Suprapubic skin (tissue), 4 donors: ENCODE measurements around the gene WNT7A. TPM values are rescaled to one million over a fixed set of nuclear protein-coding genes. Genes with fewer than 3 reads are reported as not detected.

ENCODE experiments used
- DNase-seq, 2 donors: peaks; one replicate each; pipeline ENCODE4 v3.0.0-alpha.2; 2019; ENCODE audit warnings: low spot score in 2 of 2
- H3K27ac ChIP-seq: fragments of 200-600 bp; sonication (generic); one replicate; pipeline ENCODE4 v1.5.1; 2019
- H3K27me3 ChIP-seq: fragments of 200-600 bp; sonication (generic); one replicate; pipeline ENCODE4 v1.5.1; 2019
- H3K36me3 ChIP-seq: fragments of 200-600 bp; sonication (generic); one replicate; pipeline ENCODE4 v1.5.1; 2019
- H3K4me1 ChIP-seq: fragments of 200-600 bp; sonication (generic); one replicate; pipeline ENCODE4 v1.5.1; 2019
- H3K4me3 ChIP-seq: fragments of 200-600 bp; sonication (generic); one replicate; pipeline ENCODE4 v1.5.1; 2019; ENCODE audit warnings: mild to moderate bottlenecking
- H3K9me3 ChIP-seq: fragments of 200-600 bp; sonication (generic); one replicate; pipeline ENCODE4 v1.5.1; 2019
- CTCF ChIP-seq, 2 donors: fragments of 200-600 bp in 1 of 2; fragments of 450-650 bp in 1 of 2; sonication (generic) in 1 of 2; IDR thresholded peaks; one replicate each; pipeline ENCODE4 v1.5.1; 2016 to 2019; ENCODE audit warnings: antibody characterized with exemption in 2 of 2, mild to moderate bottlenecking in 1 of 2, moderate library complexity in 1 of 2
- EP300 ChIP-seq: sonication (generic); formaldehyde crosslinking; IDR thresholded peaks from one replicate; pipeline ENCODE4 v1.6.1; 2017; ENCODE audit warnings: antibody characterized with exemption
- POLR2A ChIP-seq, 2 donors: fragments of 450-650 bp; IDR thresholded peaks; one replicate each; pipeline ENCODE4 v1.6.1; 2017; ENCODE audit warnings: antibody characterized with exemption in 2 of 2, mild to moderate bottlenecking in 2 of 2, moderate library complexity in 2 of 2
- POLR2AphosphoS5 ChIP-seq, 3 donors: sonication (generic); formaldehyde crosslinking; IDR thresholded peaks; one replicate each; pipeline ENCODE4 v1.6.1; 2017; ENCODE audit warnings: antibody characterized with exemption in 3 of 3
- WGBS: methylation state at CpG from one replicate; pipeline ENCODE4 v1.1.5; 2018; 5-methylcytosine and 5-hydroxymethylcytosine counted together
- total RNA-seq, 4 donors: library from RNA; depleted of rRNA; stranded (reverse); fragments of >200 nt; gene quantifications; one replicate each; pipeline ENCODE4 v1.1.0, GENCODE V29; 2016

WNT7A gene
- total RNA-seq, 4 donors from 2014 or later: 1.1 to 3.9 (median 1.8) TPM

- H3K27me3 ChIP-seq: peaks cover 10% of the 10 kb centered on the region
- 79% methylated on average over 5 of the region's 5 CpGs for WGBS
- no peak for TF ChIP-seq CTCF (IDR thresholded peaks at IDR 0.05)
These were observed 57.8 kb downstream of the WNT7A start for GRCh38 chr3:13822042-13822441.

GRCh38 chr3:13821126-13821525 is 58.7 kb downstream of the WNT7A start:
- no peaks in the 10 kb centered on the region for H3K4me1 ChIP-seq
- H3K9me3 ChIP-seq: peaks cover 3% of the 10 kb centered on the region
- 40% methylated on average over 2 of the region's 3 CpGs for WGBS
- TF ChIP-seq POLR2AphosphoS5 (IDR thresholded peaks at IDR 0.05): no peak
- no peak for TF ChIP-seq EP300
- TF ChIP-seq CTCF (IDR thresholded peaks at IDR 0.05): no peak
- TF ChIP-seq POLR2A (IDR thresholded peaks at IDR 0.05): no peak
- H3K27me3 ChIP-seq: peaks cover 10% of the 10 kb centered on the region
- no peaks in the 10 kb centered on the region for H3K36me3 ChIP-seq
- no peak overlapping the region for H3K4me3 ChIP-seq
- DNase-seq: no peak
- H3K27ac ChIP-seq: no peak overlapping the region

More at GRCh38 chr3:13822042-13822441, 57.8 kb downstream of the WNT7A start:
- no peak for DNase-seq
- Histone ChIP-seq H3K4me3 (no peak overlapping the region), H3K4me1 (no peaks in the 10 kb centered on the region), H3K9me3 (no peaks in the 10 kb centered on the region), H3K36me3 (no peaks in the 10 kb centered on the region), H3K27ac (no peak overlapping the region)

- peak in 1 of 2 donors; percentile 51 for DNase-seq
- Histone ChIP-seq H3K36me3 (no peaks in the 10 kb centered on the region), H3K27me3 (peaks cover 10% of the 10 kb centered on the region), H3K4me3 (no peak overlapping the region), H3K4me1 (no peaks in the 10 kb centered on the region), H3K9me3 (peaks cover 17% of the 10 kb centered on the region), H3K27ac (no peak overlapping the region)
- WGBS: 85% methylated on average over 16 of the region's 30 CpGs
- no peak for TF ChIP-seq POLR2A (IDR thresholded peaks at IDR 0.05)
- no peak for TF ChIP-seq POLR2AphosphoS5 (IDR thresholded peaks at IDR 0.05)
- no peak for TF ChIP-seq CTCF (IDR thresholded peaks at IDR 0.05)
- TF ChIP-seq EP300: no peak
These were observed 61.0 kb downstream of the WNT7A start for GRCh38 chr3:13818919-13819318.

GRCh38 chr3:13815088-13815683 is 64.7 kb downstream of the WNT7A start:
- Histone ChIP-seq H3K9me3 (peaks cover 17% of the 10 kb centered on the region), H3K27ac (no peak overlapping the region), H3K27me3 (peaks cover 4% of the 10 kb centered on the region), H3K36me3 (no peaks in the 10 kb centered on the region), H3K4me3 (no peak overlapping the region), H3K4me1 (no peaks in the 10 kb centered on the region)
- 88% methylated on average over 1 of the region's 3 CpGs for WGBS
- no peak for DNase-seq
- TF ChIP-seq EP300 (no peak), POLR2A (IDR thresholded peaks at IDR 0.05) (no peak), POLR2AphosphoS5 (IDR thresholded peaks at IDR 0.05) (no peak), CTCF (IDR thresholded peaks at IDR 0.05) (no peak)

GRCh38 chr3:13812034-13812471 is 67.8 kb downstream of the WNT7A start:
- Histone ChIP-seq H3K27ac (no peak overlapping the region), H3K4me3 (no peak overlapping the region), H3K9me3 (peaks cover 17% of the 10 kb centered on the region), H3K27me3 (peaks cover 4% of the 10 kb centered on the region), H3K4me1 (no peaks in the 10 kb centered on the region), H3K36me3 (no peaks in the 10 kb centered on the region)
- TF ChIP-seq EP300 (no peak), POLR2AphosphoS5 (IDR thresholded peaks at IDR 0.05) (no peak)
- DNase-seq: no peak
- WGBS: 62% methylated on average over 9 of the region's 11 CpGs

- no peaks in the 10 kb centered on the region for H3K36me3 ChIP-seq
- 31% methylated on average over 4 of the region's 8 CpGs for WGBS
- peaks cover 17% of the 10 kb centered on the region for H3K9me3 ChIP-seq
- TF ChIP-seq CTCF (IDR thresholded peaks at IDR 0.05) (no peak), POLR2AphosphoS5 (IDR thresholded peaks at IDR 0.05) (no peak), EP300 (no peak), POLR2A (IDR thresholded peaks at IDR 0.05) (no peak)
- H3K27me3 ChIP-seq: peaks cover 4% of the 10 kb centered on the region
- H3K4me1 ChIP-seq: no peaks in the 10 kb centered on the region
- no peak for DNase-seq
- H3K27ac ChIP-seq: no peak overlapping the region
- H3K4me3 ChIP-seq: no peak overlapping the region
These were observed 68.3 kb downstream of the WNT7A start for GRCh38 chr3:13811614-13812013.
